HepG2 (cell line): Measurements from ENCODE around the gene SHLD1. TPM values are rescaled to one million over a fixed set of nuclear protein-coding genes. Genes with fewer than 3 reads are reported as not detected.

Experiments
- ARHGAP35 ChIP-seq: sonication (generic); formaldehyde crosslinking; IDR thresholded peaks from 2 replicates; pipeline ENCODE4 v1.9.0; 2022; ENCODE audit warnings: mild to moderate bottlenecking, inconsistent platforms, moderate library complexity, missing genetic modification reagents, borderline replicate concordance
- CENPX ChIP-seq: sonication (generic); formaldehyde crosslinking; IDR thresholded peaks from 2 replicates; pipeline ENCODE4 v1.9.0; 2021; ENCODE audit warnings: mild to moderate bottlenecking, missing genetic modification reagents, moderate library complexity
- CSRNP1 ChIP-seq: sonication (generic); formaldehyde crosslinking; IDR thresholded peaks from 2 replicates; pipeline ENCODE4 v1.8.1; 2023; ENCODE audit warnings: mild to moderate bottlenecking, missing genetic modification reagents
- HIC2 ChIP-seq: sonication (generic); formaldehyde crosslinking; IDR thresholded peaks from 2 replicates; pipeline ENCODE4 v1.9.0; 2022; ENCODE audit warnings: low read depth, missing genetic modification reagents
- ISL2 ChIP-seq: sonication (generic); formaldehyde crosslinking; IDR thresholded peaks from 2 replicates; pipeline ENCODE4 v1.5.0; 2020; ENCODE audit warnings: missing genetic modification reagents
- JARID2 ChIP-seq: sonication (generic); formaldehyde crosslinking; IDR thresholded peaks from 2 replicates; pipeline ENCODE4 v1.8.1; 2023; ENCODE audit warnings: missing genetic modification reagents, inconsistent platforms; ENCODE audit not compliant: insufficient replicate concordance
- MAFF ChIP-seq: IDR thresholded peaks from 2 replicates; pipeline ENCODE4 v1.6.1; 2011; ENCODE audit warnings: low read depth, low read length, improper control_type of control experiment
- MATR3 ChIP-seq: sonication (generic); formaldehyde crosslinking; IDR thresholded peaks from 2 replicates; pipeline ENCODE4 v1.4.0; 2020; ENCODE audit warnings: missing genetic modification reagents
- MEIS1 ChIP-seq: sonication (generic); formaldehyde crosslinking; IDR thresholded peaks from 2 replicates; pipeline ENCODE4 v1.9.0; 2021; ENCODE audit warnings: mild to moderate bottlenecking, missing genetic modification reagents, moderate library complexity, borderline replicate concordance
- MIER2 ChIP-seq: IDR thresholded peaks from 2 replicates; pipeline ENCODE4 v1.6.1; 2016; ENCODE audit warnings: missing biosample characterization, missing genetic modification reagents
- MTA1 ChIP-seq: sonication (generic); formaldehyde crosslinking; IDR thresholded peaks from 2 replicates; pipeline ENCODE4 v1.4.0; 2020; ENCODE audit warnings: missing genetic modification reagents, mild to moderate bottlenecking, borderline replicate concordance
- REPIN1 ChIP-seq: sonication (generic); formaldehyde crosslinking; IDR thresholded peaks from 2 replicates; pipeline ENCODE4 v1.8.0; 2022; ENCODE audit warnings: missing genetic modification reagents, low read depth, mild to moderate bottlenecking, borderline replicate concordance
- SMARCC2 ChIP-seq: fragments of 450-650 bp; IDR thresholded peaks from 2 replicates; pipeline ENCODE4 v1.6.1; 2017; ENCODE audit warnings: antibody characterized with exemption, mild to moderate bottlenecking
- SUZ12 ChIP-seq: fragments of 150-350 bp; IDR thresholded peaks from 2 replicates; pipeline ENCODE4 v1.6.1; 2014; ENCODE audit warnings: low read depth, low read length
- TBX2 ChIP-seq: sonication (generic); formaldehyde crosslinking; IDR thresholded peaks from 2 replicates; pipeline ENCODE4 v1.5.0; 2020; ENCODE audit warnings: missing genetic modification reagents, mild to moderate bottlenecking, borderline replicate concordance
- TFAP4 ChIP-seq: sonication (generic); IDR thresholded peaks from 2 replicates; pipeline ENCODE4 v1.6.1; 2016; ENCODE audit warnings: low read depth, borderline replicate concordance
- ZBTB26 ChIP-seq: IDR thresholded peaks from 2 replicates; pipeline ENCODE4 v1.6.1; 2016; ENCODE audit warnings: missing compliant biosample characterization, missing genetic modification reagents, borderline replicate concordance
- ZBTB34 ChIP-seq: sonication (generic); formaldehyde crosslinking; IDR thresholded peaks from 2 replicates; pipeline ENCODE4 v1.8.0; 2022; ENCODE audit warnings: mild to moderate bottlenecking, missing genetic modification reagents
- ZFP82 ChIP-seq: sonication (generic); formaldehyde crosslinking; IDR thresholded peaks from 2 replicates; pipeline ENCODE4 v1.5.1; 2020; ENCODE audit warnings: mild to moderate bottlenecking, missing genetic modification reagents, borderline replicate concordance
- ZFX ChIP-seq: sonication (generic); formaldehyde crosslinking; IDR thresholded peaks from 2 replicates; pipeline ENCODE4 v1.4.0; 2020; ENCODE audit warnings: mild to moderate bottlenecking, low read depth, missing genetic modification reagents, moderate library complexity
- ZNF362 ChIP-seq: sonication (generic); formaldehyde crosslinking; IDR thresholded peaks from 2 replicates; pipeline ENCODE4 v1.4.0; 2020; ENCODE audit warnings: missing genetic modification reagents, mild to moderate bottlenecking, borderline replicate concordance
- ZNF577 ChIP-seq: sonication (generic); formaldehyde crosslinking; IDR thresholded peaks from 2 replicates; pipeline ENCODE4 v1.4.0; 2020; ENCODE audit warnings: mild to moderate bottlenecking, low read depth, missing genetic modification reagents, borderline replicate concordance
- polyA plus RNA-seq, 8 experiments: library from polyadenylated mRNA; depleted of rRNA in 3 of 8; stranded (reverse) in 7 of 8; unstranded in 1 of 8; fragments of >200 nt; fragmentation: Illumina TruSeq in 4 of 8; extraction: Trizol in 4 of 8; gene quantifications; 2 replicates each; pipeline versions ENCODE4 v1.2.1 to v1.2.3, GENCODE V29; 2011 to 2016; ENCODE audit warnings: low read depth in 4 of 8, missing spikeins in 1 of 8, mixed read lengths in 1 of 8; ENCODE audit not compliant: insufficient read depth in 1 of 8
- total RNA-seq, 5 experiments: library from RNA; depleted of rRNA; stranded (reverse); fragments of >200 nt; fragmentation: Illumina TruSeq; extraction: Trizol; gene quantifications; 2 replicates each; pipeline ENCODE4 v1.2.3, GENCODE V29; 2016; ENCODE audit warnings: low read depth in 1 of 5

The SHLD1 gene
- total and polyA plus RNA-seq, 2 of the 13 experiments (the other 11 are each of a cell fraction or from before 2014, with no cell fraction given) = 8.9 to 10.0 TPM

GRCh38 chr20:5788385-5788895 is 38.2 kb downstream of the SHLD1 start (continued):
- TF ChIP-seq ZBTB26 (CRISPR knock-in tag) = no peak
- TF ChIP-seq TFAP4 = no peak; the same call in 1 of the 2 replicates
- TF ChIP-seq ZNF577 (CRISPR knock-in tag) = no peak
- peak; percentile 61 for TF ChIP-seq ZFX (CRISPR knock-in tag)
- TF ChIP-seq REPIN1 (CRISPR knock-in tag) = peak; percentile 65; the same call in 1 of the 2 replicates
- peak; percentile 81 for TF ChIP-seq MIER2 (CRISPR knock-in tag)
- no peak for TF ChIP-seq JARID2 (CRISPR knock-in tag)
- no peak for TF ChIP-seq SMARCC2
- no peak for TF ChIP-seq MAFF
- no peak for TF ChIP-seq ARHGAP35 (CRISPR knock-in tag)
- TF ChIP-seq MATR3 = no peak
- no peak for TF ChIP-seq CSRNP1
- no peak for TF ChIP-seq SUZ12
- no peak for TF ChIP-seq CENPX
- no peak for TF ChIP-seq ISL2 (CRISPR knock-in tag)
- TF ChIP-seq MTA1 (CRISPR knock-in tag) = no peak
- no peak for TF ChIP-seq MEIS1
- no peak for TF ChIP-seq ZNF362
- TF ChIP-seq TBX2 (CRISPR knock-in tag) = no peak
- TF ChIP-seq ZFP82 = no peak
- no peak for TF ChIP-seq HIC2 (CRISPR knock-in tag)
- no peak for TF ChIP-seq ZBTB34 (CRISPR knock-in tag)
